GOT3 (cell line): ENCODE measurements around the gene LHFPL4.
"Not testable (repeated sequence)": the region's sequence is repeated elsewhere in the genome, so short reads cannot be mapped to it uniquely, and the experiment has no call there.

ENCODE experiments used
- DNase-seq: peaks from one replicate; lab custom pipeline; 2025; ENCODE audit warnings: mixed read lengths; lab: John Stamatoyannopoulos, UW

LHFPL4 gene

DNA sequence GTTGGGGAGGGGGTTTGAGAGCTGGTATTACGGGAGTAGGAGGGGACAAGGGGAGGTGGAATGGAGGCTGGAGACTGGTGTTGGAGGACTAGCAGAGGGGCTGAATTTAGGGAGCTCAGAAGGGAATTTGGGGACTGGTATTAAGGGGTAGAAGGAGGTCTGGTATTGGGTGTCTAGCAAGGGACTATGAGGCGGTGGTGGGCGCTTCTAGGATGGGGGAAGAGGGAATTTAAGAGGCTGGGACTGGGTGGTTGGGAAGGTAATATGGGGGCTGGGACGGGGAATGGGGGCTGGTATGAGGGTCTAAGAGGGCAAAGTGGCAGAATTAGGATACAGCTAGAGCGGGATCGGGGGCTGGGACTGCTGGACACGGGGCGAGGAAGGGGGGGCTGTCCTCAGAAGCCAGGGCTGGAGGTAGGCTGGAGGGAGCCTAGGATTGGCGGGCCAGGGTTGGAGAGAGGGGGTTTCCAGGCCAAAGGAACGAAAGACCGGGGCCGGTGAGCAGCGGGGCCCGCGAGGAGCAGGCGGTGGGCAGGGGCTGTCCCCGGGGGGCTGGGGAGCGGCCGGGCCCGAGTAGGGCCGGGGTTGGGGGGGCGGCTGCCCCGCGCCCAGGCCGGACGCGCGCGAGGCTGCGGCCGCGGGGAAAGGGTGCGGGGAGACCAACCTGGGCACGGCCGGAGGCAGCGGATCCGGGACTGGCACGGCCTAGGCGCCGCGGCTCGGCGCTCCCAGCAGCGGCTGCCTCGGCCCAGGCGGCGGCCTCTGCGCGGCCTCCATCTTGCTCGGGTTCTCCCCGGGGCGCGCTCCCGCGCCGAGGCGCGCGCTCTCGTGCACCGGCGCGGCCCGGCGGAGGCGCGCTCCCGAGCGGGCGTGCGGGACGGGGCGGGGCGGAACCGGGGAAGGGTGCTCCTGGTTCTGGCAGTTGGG, at the start of gene LHFPL4:
LHFPL4 (minus strand) TSS at position 802 of the 927 bp plus-strand sequence. CDS start 1,143 bp downstream, outside the sequence.
- DNase-seq: no peak

DNA sequence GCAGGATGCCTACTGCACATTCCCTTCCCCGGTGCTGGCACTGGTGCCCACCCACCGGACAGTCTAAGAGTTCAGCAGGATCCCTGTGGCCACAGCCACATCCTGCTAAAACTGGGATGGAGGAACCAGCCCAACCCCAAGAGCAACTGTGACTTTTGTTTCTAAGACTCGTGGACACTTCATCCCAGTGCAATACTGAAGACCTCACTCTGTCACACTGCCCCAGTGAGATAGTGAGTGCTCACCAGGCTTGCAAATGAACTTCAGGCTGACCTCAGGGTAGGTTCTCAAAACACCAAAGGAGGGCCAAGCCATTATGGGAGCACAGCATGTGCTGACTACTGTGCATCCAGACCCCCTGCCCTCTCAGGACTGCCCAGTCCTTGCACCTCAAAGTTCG, 49.0 kb upstream of the LHFPL4 start:
- DNase-seq: no peak

DNA sequence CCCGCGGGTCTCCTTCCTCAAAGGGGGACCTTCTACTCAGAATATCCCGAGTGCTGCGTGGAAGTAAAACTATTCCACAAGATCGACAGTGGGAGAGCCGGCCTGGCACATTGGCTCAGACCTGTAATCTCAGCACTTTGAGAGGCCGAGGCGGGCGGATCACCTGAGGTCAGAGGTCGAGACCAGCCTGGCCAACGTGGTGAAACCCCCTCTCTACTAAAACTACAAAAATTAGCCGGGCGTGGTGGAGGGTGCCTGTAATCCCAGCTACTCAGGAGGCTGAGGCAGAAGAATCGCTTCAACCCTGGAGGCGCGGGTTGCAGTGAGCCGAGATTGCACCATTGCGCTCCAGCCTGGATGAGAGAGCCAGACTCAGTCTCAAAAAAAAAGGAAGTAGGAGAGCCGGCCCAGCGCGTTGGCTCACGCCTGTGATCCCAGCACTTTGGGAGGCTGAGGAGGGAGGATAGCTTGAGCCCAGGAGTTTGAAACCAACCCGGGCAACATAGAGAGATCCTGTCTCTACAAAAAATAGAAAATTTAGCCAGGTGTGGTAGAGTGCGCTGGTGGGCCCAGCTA, 47.5 kb upstream of the LHFPL4 start:
- DNase-seq: not testable (repeated sequence)

DNA sequence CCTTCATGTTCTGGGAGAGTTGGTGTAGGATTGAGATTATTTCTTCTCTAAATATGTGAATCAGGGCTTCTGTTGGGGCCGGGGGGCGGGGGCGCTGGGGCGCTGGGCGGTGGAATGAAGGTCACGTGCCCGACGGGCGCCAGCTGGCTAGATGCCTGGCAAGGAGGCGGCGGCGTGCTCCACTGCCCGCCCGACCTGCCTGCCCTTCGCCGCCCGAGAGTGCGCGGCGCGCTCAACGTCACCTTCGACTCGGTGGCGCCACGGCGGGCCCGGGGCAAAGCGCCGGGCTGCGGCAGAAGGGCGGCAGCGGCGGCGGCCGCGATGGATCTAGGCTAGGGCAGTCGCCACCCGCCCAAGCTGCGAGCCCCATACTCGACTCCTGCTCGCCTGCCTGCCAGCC, 47.0 kb upstream of the LHFPL4 start:
- no peak for DNase-seq

DNA sequence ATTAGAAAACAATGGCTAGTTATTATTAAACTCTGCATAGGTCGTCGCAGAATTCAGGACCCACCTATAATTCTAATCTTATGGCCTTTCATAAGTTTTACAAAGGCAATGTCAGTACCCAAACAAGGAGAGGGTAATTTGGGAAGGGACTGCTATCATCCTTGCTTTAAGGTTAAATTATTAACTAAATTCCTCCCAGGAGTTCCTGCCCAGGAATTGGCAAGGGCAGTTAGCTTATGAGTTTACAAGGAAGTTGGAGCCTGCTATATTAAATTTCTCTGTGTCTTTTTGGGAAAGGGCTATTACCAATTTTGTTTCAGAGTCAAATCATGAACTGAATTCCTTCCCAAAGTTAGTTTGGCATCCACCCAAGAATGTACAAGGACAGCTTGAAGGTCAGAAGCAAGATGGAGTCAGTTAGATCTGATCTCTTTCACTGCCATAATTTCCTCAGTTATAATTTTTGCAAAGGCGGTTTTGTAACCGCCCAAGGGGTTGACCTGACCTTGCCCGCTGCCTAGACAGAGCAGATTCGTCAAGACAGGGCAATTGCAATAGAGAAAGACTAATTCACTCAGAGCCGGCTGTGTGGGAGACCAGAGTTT, 45.3 kb upstream of the LHFPL4 start:
- DNase-seq: no peak

DNA sequence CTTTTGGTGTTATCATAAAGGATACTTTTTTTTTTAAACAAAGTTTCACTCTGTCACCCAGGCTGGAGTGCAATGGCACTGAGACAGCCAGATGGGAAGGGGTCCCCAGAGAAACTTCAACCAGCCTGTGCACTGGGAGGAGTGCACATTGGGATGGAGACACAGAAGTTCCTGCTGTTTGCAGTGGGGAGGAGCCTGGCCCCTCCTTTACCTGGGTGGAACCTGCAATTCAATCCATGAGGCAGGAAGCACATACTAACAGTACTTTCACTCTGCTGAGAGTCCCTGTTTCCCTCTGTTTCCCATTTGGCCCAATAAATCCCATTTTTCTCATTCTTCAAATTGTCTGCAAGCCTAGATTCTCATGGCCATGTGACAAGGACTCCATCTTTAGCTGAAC, 42.3 kb upstream of the LHFPL4 start:
- DNase-seq: no peak

DNA sequence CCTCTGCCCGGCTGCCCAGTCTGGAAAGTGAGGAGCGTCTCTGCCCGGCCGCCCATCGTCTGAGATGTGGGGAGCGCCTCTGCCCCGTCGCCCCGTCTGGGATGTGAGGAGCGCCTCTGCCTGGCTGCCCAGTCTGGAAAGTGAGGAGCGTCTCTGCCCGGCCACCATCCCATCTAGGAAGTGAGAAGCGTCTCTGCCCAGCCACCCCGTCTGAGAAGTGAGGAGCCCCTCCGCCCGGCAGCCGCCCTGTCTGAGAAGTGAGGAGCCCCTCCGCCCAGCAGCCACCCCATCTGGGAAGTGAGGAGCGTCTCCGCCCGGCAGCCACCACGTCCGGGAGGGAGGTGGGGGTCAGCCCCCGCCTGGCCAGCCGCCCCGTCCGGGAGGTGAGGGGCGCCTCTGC, 38.2 kb upstream of the LHFPL4 start:
- not testable (repeated sequence) for DNase-seq

DNA sequence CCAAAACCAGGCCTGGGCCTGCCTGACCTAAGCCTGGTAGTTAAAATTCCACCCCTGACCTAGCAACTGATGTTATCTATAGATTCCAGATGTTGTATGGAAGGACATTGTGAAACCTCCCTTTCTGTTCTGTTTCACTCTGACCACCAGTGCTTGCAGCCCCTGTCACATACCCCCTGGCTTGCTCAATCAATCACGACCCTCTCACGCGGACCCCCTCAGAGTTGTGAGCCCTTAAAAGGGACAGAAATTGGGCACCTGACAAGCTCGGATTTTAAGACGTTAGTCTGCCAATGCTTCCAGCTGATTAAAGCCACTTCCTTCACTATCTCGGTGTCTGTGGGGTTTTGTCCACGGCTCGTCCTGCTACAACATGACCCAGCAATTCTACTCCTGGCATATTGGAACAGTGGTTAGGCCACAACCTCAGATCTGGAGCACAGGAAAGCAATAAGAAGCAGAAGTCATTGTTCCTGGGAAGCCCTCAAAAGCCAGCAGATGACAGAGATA, 36.7 kb upstream of the LHFPL4 start:
- no peak for DNase-seq

DNA sequence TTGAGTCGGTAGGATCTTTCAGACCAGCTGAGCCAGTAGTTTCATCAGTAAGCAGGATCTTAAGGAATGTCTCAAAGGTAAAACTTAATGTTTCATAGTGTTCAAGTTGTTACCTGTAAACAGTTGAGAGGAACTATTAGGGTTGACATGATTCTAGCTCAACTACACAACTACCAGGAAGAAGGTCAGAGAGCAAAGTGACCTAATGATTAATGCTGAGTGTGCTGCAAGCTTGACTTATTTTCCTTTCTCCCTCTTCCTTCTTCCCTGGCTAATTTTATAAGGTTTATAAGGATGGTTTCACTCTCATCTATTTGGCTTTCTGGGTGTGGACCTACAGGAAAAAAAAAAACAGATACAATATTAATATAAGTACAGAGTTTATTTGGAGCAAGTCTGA, 30.2 kb upstream of the LHFPL4 start:
- no peak for DNase-seq

DNA sequence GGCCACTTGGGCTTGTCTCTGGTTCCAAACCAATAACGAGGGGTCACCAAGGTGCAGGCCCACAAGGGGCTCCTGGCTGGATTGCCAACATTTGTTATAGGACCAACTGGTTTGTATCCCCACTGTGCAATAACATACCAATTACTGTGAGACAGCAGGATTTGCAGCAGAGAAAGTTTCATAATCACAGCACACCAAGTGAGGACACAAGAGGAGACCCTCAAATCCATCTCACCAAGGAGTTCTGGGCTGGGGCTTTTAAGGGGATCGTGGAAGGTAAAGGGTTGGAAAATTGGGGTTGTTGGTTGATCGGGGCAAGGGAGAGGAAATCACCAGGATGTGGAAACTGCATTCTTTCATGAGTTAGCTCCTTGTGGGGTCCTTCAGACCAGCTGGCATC, 29.7 kb upstream of the LHFPL4 start:
- DNase-seq: no peak

DNA sequence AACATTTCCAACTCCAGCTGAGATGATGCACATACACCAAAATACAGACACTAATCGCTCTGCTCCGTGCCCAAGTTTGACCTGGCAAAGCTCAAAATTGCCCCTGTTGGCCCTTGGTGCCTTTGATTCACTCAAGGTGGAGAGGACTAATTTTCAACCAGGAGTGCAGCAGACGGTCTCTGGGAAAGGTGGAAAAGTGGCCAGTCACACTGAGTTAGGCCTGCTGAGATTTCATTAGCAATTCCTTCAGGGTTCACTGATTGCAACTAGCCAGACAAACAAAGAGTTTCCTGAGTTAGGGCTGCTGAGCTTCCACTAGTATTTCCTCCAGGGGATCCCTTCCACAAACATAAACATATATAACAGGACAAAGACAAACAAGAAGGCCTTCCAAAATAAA, 28.7 kb upstream of the LHFPL4 start:
- no peak for DNase-seq

DNA sequence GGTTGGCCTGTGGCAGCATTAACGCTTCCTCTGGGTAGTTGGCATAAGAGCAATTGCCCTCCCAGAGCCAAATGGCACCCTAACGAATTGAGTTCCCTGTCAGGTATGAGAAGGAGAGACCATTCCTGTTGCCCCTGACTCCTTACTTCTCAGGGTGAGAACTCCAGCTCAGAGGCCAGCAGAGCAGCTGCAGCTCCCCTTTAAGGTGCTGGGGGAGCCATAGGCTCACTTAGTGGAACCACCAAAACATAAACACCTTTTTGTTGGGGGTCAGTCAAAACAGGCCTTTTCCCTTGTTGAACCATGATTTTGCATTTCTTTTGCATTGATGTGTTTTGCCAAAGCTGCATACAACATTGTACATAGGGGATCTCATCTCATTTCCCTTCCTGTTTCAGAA, 28.1 kb upstream of the LHFPL4 start:
- no peak for DNase-seq

DNA sequence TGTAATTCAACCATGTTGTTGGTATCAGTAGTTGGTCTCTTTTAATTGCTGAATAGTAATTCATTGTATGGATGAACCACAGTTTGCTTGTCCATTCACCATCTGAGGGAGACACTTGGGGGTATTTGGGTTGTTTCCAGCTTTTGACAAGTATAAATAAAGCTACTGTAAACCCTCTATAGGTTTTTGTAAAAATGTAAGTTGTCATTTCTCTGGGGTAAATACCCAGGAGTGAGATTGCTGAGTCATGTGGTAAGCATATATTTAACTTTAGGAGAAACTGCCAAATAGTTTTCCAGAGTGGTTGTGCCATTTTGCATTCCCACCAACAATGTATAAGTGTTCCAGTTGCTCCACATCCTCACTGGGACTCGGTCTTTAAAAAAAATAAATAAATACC, 15.4 kb upstream of the LHFPL4 start:
- DNase-seq: no peak

DNA sequence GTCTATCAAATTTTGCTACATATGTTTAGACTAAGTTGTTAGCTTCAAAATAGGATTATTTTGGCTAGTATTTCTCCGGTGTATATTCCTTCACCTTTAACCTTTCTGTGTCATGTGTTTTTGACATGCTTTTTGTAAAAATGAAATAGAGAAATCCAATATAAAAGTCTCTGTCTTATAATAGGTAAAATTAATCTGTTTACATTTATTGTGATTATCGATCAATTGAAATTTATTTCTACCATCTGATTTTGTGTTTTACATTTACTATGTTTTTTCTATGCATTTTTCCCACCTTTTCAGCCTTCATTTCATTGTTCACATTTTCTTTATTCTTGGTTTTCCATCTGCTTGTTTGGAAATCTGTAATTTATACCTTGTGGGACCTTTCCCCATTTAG, 11.7 kb upstream of the LHFPL4 start:
- no peak for DNase-seq

DNA sequence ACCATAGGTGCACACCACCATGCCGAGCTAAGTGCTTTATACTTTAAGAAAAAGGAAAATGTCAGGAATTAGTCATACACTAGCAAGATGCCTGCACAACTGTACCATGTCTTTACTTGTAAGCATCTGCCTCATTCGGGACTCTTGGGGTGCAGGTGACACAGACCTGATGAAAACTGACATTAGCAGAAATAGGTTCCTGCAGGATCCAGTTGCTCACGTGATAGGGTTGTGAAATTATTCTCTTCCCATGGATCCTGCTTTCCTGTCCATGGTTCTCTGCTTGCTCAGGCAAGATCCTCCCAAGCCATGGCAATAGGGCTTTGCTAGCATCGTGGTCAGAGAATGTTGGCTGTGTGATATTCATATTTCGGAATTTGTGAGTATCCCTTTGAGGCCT, 10.2 kb upstream of the LHFPL4 start:
- DNase-seq: no peak

DNA sequence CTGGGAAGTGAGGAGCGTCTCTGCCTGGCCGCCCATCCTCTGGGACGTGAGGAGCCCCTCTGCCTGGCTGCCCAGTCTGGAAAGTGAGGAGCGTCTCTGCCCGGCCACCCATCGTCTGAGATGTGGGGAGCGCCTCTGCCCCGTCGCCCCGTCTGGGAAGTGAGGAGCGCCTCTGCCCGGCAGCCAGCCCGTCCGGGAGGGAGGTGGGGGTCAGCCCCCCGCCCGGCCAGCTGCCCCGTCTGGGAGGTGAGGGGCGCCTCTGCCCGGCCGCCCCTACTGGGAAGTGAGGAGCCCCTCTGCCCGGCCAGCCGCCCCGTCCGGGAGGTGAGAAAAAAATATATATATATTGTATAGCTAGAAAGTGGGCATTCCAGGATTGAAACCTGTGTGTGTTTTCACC, 6.4 kb upstream of the LHFPL4 start:
- not testable (repeated sequence) for DNase-seq

DNA sequence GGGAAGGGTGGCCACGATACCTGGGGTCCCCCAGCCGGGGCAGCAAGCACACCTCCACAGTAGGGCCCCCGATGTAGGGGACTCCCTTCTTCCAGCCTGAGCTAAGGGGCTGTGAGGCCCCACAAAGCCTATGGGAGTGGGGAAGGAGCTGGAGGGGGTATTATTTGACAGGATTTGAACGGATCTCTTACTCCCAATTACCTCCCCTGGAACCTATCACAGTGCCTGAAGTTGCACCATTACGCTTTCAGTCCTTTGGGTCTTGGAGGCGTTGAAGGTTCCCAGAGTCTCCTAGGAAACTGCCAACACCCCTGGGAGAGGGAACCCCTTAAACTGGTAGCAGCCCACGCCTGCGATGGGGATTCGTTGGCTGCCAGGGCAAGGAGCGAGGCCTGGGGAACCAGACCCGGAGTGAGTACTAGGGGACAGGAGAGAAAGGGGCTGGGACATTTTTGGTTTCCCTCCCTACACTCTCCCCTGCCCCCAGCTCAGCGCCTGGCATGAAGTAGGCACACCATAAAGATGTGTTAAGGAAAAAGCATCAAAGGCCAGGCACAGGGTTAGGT, 409 bp upstream of the LHFPL4 start:
- no peak for DNase-seq

DNA sequence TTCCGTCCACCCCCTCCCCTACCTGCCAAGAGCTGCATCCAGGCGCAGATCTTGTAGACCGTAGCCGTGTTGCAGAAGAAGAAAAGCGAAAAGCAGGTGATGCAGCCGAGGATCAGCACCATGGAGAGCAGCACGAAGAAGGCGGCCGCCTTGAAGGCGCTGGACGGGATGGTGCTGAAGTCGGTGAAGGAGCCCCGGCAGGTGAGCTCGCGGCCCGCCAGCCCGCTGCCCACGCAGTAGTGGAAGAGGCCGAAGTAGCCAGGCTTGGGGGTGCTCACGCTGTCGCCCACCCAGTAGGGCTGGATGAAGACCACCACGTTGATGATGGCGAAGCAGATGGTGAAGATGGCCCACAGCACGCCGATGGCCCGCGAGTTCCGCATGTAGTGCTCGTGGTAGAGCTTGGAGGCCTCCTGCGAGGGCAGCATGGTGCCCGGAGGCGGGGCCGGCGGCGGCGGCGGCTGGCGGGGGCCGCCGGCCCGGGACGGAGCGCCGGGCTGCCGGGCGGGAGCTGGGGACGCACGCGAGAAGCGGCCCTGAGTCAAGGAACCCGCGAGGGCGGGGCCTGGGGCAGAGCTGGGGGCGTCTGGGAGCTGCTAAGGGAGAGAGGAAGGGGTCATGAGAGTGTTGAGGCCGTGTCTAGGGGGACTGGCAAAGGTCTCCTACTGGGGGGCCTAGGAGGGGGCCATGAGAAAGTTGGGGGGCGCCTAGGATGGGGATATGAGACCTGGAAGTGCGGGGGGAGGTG, 1.2 kb downstream of the LHFPL4 start:
- DNase-seq: no peak

DNA sequence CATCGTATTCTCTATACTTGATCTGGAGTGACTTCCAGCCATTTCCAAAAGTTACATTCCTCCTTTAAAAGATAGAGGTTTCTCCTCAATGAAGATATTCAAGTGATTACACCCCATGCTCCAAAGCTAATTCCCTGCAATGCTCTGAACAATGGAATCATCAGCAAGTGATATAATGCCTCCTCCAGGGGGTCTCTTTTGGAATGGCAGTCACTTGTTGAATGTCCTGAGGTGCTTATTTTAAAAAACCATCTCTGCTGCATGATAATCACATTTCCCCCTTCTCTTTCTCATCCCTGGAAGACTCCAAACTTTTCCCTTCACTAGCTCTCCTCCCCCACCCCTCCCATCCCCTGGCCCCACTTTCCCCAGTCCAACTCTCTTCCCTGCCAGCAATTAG, 2.6 kb downstream of the LHFPL4 start:
- no peak for DNase-seq

DNA sequence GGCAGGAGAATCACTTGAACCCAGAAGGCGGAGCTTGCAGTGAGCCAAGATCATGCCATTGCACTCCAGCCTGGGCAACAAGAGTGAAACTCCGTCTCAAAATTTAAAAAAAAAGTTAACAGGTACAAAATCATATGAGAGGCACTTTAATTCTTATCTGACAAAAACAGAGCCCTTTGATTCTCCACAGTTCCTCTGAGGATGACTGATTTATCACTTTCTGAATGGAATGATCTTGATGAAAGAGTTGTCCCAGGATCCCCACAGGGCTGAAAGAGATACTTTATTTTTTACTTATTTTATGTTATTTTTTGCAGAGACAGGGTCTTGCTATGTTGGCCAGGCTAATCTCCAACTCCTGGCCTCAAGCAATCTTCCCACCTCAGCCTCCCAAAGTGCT, 4.0 kb downstream of the LHFPL4 start:
- no peak for DNase-seq

DNA sequence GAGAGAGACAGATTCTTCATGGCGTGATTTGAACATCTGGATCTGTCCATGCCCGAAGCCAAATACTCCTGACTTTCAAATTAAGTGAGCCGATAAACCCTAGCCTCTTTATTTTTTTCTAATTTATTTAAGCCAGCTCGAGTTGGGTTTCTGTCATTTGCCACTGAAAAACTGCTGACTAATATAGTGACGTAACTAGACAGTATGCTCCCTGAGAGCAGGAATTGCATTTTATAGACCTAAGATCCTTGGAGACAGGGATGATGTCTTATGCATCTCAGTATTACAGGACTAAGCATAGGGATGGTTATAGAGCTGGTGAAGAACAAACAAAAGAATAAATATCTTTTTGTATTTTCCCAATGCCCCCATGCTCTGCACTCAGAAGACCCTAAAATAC, 4.6 kb downstream of the LHFPL4 start:
- no peak for DNase-seq

DNA sequence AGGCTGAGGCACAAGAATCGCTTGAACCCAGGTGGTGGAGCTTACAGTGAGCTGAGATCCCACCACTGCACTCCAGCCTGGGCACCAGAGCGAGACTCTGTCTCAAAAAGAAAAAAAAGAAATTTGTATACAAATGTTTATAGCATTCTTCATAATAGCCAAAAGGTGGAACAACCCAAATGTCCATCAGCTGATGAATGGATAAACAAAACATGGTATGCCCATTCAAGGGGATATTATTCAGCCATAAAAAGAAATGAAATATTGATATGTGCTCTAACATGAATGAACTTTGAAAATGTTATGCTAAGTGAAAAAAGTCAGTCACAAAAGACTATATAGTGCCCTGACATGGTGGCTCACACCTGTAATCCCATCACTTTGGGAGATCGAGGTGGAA, 11.4 kb downstream of the LHFPL4 start:
- no peak for DNase-seq
